Upper lobe of left lung (tissue), 6 donors: ENCODE data around the gene RNF208. TPM values are rescaled to one million over a fixed set of nuclear protein-coding genes. Genes with fewer than 3 reads are reported as not detected.
A peak's percentile ranks its signal among the peaks of the same experiment; 100 is the strongest.

ENCODE experiments used
- ATAC-seq, 2 donors: fragments of 200-7000 bp; cut with Tn5 transposase; one replicate each; pipeline ENCODE4 v1.9.1; 2022; ENCODE audit warnings: mild to moderate bottlenecking in 2 of 2, moderate library complexity in 2 of 2; ENCODE audit not compliant: low FRiP score in 2 of 2
- DNase-seq, 2 donors: peaks; one replicate each; pipeline ENCODE4 v3.0.0-alpha.2; 2019 to 2020
- H3K27ac ChIP-seq, 4 donors: fragments of 200-600 bp; sonication (generic); one replicate each; pipeline ENCODE4 v1.5.1; 2016 to 2019
- H3K27me3 ChIP-seq, 4 donors: fragments of 200-600 bp; sonication (generic); one replicate each; pipeline ENCODE4 v1.5.1; 2017 to 2019
- H3K36me3 ChIP-seq, 4 donors: fragments of 200-600 bp; sonication (generic); one replicate each; pipeline ENCODE4 v1.5.1; 2016 to 2019
- H3K4me1 ChIP-seq, 4 donors: fragments of 200-600 bp; sonication (generic); one replicate each; pipeline ENCODE4 v1.5.1; 2018 to 2019
- H3K4me3 ChIP-seq, 4 donors: fragments of 200-600 bp; sonication (generic); one replicate each; pipeline ENCODE4 v1.5.1; 2017 to 2019; ENCODE audit warnings: mild to moderate bottlenecking in 2 of 4, moderate library complexity in 1 of 4
- H3K9me3 ChIP-seq, 4 donors: fragments of 200-600 bp; sonication (generic); one replicate each; pipeline ENCODE4 v1.5.1; 2018 to 2019
- EP300 ChIP-seq, 4 donors: sonication (generic); formaldehyde crosslinking; IDR thresholded peaks; one replicate each; pipeline ENCODE4 v1.5.1; 2017; ENCODE audit warnings: antibody characterized with exemption in 4 of 4, control low read depth in 2 of 4
- POLR2A ChIP-seq, 4 donors: fragments of 450-650 bp; IDR thresholded peaks; one replicate each; pipeline ENCODE4 v1.5.1; 2016 to 2017; ENCODE audit warnings: antibody characterized with exemption in 4 of 4, mild to moderate bottlenecking in 2 of 4
- POLR2AphosphoS5 ChIP-seq, 2 donors: sonication (generic); formaldehyde crosslinking; IDR thresholded peaks; one replicate each; pipeline ENCODE4 v1.5.1; 2017; ENCODE audit warnings: antibody characterized with exemption in 2 of 2
- WGBS, 2 donors: methylation state at CpG; one replicate each; pipeline ENCODE4 v1.1.5; 2017 to 2018; 5-methylcytosine and 5-hydroxymethylcytosine counted together
- total RNA-seq, 6 donors: library from RNA; depleted of rRNA in 4 of 6; stranded (reverse); fragments of >200 nt in 4 of 6; gene quantifications; one replicate each; pipeline versions ENCODE4 v1.1.0 to v1.2.1, GENCODE V29; 2016 to 2021
- TF ChIP-seq, protein P1 (sequence below), 6 experiments: fragments of 450-650 bp in 4 of 6; fragments of 200-600 bp in 2 of 6; sonication (generic) in 2 of 6; IDR thresholded peaks; one replicate each; pipeline ENCODE4 v1.5.1; 2016 to 2019; ENCODE audit warnings: antibody characterized with exemption in 6 of 6
- donor health status: DM: no; HTN: no; CAD: no; lungs with moderate emphysema.
- donor health status: DM: no; HTN: yes; CAD: no; lungs with severe emphysema.

RNF208 gene
- total RNA-seq, 6 donors from 2014 or later, result 2.3 to 12.6 (median 4.5) TPM

DNA sequence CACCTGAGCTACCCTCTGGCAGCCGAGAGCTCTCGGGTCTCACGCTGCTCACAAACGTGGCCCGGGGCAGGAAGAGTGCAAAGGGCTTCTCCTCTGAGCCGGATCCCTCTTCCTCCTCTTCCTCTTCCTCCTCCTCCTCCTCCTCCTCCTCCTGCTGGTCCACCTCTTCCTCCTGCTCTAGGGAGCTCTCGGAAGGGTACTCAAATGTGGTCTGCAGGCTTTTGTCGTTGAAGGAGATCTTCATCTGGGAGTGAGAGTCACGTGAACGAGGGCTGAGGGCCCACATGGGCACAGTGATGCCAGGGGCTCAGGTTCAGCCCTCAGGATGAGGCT, 29.6 kb downstream of the RNF208 start:
- ATAC-seq (no peak), DNase-seq (no peak)
- Histone ChIP-seq H3K4me3 (no peak overlapping the region), H3K27me3 (no peaks in the 10 kb centered on the region), H3K36me3 (peaks cover 7 to 31% (median 17%) of the 10 kb centered on the region in 4 donors), H3K27ac (no peak overlapping the region), H3K4me1 (peaks cover 19 to 59% (median 47%) of the 10 kb centered on the region in 4 donors), H3K9me3 (no peaks in the 10 kb centered on the region)
- TF ChIP-seq POLR2A (IDR thresholded peaks at IDR 0.05) (no peak), EP300 (IDR thresholded peaks at IDR 0.05) (no peak), POLR2AphosphoS5 (IDR thresholded peaks at IDR 0.05) (no peak)
- TF ChIP-seq, protein P1, sequence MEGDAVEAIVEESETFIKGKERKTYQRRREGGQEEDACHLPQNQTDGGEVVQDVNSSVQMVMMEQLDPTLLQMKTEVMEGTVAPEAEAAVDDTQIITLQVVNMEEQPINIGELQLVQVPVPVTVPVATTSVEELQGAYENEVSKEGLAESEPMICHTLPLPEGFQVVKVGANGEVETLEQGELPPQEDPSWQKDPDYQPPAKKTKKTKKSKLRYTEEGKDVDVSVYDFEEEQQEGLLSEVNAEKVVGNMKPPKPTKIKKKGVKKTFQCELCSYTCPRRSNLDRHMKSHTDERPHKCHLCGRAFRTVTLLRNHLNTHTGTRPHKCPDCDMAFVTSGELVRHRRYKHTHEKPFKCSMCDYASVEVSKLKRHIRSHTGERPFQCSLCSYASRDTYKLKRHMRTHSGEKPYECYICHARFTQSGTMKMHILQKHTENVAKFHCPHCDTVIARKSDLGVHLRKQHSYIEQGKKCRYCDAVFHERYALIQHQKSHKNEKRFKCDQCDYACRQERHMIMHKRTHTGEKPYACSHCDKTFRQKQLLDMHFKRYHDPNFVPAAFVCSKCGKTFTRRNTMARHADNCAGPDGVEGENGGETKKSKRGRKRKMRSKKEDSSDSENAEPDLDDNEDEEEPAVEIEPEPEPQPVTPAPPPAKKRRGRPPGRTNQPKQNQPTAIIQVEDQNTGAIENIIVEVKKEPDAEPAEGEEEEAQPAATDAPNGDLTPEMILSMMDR (IDR thresholded peaks at IDR 0.05), result no peak
- WGBS, 2 donors, result 84 to 87% methylated on average over 10 of the region's 10 CpGs

DNA sequence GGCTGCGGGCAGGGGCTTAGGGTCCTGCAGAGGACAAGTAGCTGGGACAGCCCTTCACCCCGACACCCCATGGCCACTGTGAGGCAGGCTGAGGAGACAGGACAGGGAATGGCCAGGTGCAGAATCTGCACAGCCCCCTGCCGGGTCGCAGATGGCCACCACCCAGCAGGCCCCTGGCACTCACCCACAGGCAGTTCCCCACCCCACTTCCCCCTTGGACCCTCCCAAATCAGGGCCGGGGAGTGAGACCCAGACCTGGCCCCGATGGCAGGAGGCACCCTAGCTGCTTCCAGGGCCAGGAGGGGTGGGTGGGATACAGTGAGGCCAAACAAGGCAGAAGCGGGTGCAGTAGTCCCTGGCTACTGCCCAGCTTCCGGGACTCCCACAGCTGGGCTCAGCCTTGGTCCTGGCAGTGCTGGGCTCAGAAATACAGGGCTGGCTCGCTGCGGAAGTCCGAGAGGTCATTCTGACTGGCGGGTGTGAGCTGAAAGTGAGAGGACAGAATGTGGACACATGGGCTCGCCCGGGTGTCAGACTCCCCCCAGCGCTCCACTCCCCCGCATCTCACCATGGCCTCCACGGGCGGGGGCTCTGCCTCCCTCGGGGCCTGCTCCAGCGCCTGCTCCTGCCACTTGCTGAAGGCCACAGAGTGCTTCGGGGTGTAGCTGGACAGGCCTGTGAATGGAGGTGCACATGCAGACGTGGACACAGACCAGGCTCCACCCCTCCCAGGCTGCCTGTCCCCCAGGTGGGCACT, 30.2 kb downstream of the RNF208 start:
- Histone ChIP-seq H3K9me3 (no peaks in the 10 kb centered on the region), H3K27ac (peak overlapping the region in 1 of 4 donors; percentile 35), H3K4me1 (peaks cover 24 to 59% (median 49%) of the 10 kb centered on the region in 4 donors), H3K27me3 (no peaks in the 10 kb centered on the region), H3K36me3 (peaks cover 7 to 36% (median 17%) of the 10 kb centered on the region in 4 donors), H3K4me3 (no peak overlapping the region)
- TF ChIP-seq POLR2AphosphoS5 (IDR thresholded peaks at IDR 0.05), result no peak
- TF ChIP-seq POLR2A (IDR thresholded peaks at IDR 0.05), result no peak
- no peak for TF ChIP-seq EP300 (IDR thresholded peaks at IDR 0.05)
- TF ChIP-seq, protein P1 (IDR thresholded peaks at IDR 0.05), result no peak
- DNase-seq (peak in 1 of 2 donors; percentile 71), ATAC-seq (no peak)
- whole genome bisulfite sequencing, 2 donors, result 88 to 89% methylated on average over 9 to 13 of the region's 22 CpGs

DNA sequence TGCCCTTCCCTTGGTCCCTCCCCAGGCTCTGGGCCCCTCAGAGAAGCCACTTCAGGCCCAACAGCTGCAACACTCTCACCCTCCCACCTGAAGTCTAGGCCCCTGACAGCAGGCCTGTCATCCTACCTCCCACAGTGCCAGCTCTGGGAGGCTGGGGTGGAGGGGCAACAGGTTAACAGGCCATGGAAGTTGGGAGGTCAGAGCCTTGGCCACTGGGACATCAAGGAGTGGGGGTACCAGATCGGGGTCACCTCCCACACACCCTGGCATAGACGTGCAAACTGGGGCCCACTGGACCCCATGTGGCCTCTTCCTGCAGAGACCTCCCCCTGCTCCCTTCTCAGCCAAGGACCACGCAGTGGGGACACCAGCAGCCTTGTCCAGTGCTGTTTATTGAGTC, 30.8 kb downstream of the RNF208 start:
- Histone ChIP-seq H3K27ac (peak overlapping the region in 2 of 4 donors; percentile 15 to 35), H3K36me3 (peaks cover 7 to 41% (median 20%) of the 10 kb centered on the region in 4 donors), H3K9me3 (no peaks in the 10 kb centered on the region), H3K4me1 (peaks cover 31 to 59% (median 51%) of the 10 kb centered on the region in 4 donors), H3K4me3 (no peak overlapping the region), H3K27me3 (no peaks in the 10 kb centered on the region)
- ATAC-seq (no peak), DNase-seq (no peak)
- 77% methylated on average over 3 of the region's 3 CpGs; no CpG with 5 or more reads in 1 of the 2 donors for WGBS, 2 donors
- TF ChIP-seq, protein P1 (IDR thresholded peaks at IDR 0.05), result no peak
- TF ChIP-seq POLR2A (IDR thresholded peaks at IDR 0.05) (no peak), POLR2AphosphoS5 (IDR thresholded peaks at IDR 0.05) (no peak), EP300 (IDR thresholded peaks at IDR 0.05) (no peak)

DNA sequence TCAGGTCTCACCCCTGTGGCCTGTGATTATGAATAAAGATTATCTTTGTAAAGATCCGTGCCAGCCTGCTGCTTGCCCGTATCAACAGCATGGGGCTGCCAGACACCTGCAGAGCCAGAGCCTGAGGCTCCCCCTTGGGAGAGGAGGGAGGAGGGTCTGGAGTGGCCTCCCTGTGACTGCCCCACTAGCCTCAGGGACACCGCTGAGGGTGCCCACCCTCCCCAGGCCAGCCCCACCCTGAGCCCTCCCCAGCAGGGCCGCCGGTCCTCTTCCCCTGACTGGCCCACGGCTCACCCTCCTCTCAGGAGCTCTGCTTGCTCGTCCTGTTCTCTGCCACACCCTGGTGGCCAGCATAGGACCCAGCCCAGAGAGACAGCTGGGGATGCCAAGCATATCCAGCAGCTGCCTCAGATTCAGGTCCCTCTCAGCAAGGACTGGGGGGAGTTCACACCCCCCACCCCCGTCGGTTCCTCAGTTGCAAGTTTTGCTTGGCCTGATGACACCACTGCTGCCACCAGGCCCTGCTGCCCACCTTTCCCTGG, 31.7 kb downstream of the RNF208 start:
- DNase-seq (peak in 1 of 2 donors; percentile 47), ATAC-seq (no peak)
- WGBS, 2 donors, result 76 to 97% methylated on average over 5 to 6 of the region's 9 CpGs
- peaks cover 35 to 59% (median 50%) of the 10 kb centered on the region in 4 donors for H3K4me1 ChIP-seq
- no peaks in the 10 kb centered on the region for H3K27me3 ChIP-seq
- TF ChIP-seq EP300 (IDR thresholded peaks at IDR 0.05), result no peak
- TF ChIP-seq, protein P1 (IDR thresholded peaks at IDR 0.05), result no peak
- TF ChIP-seq POLR2AphosphoS5 (IDR thresholded peaks at IDR 0.05), result no peak
- no peak for TF ChIP-seq POLR2A (IDR thresholded peaks at IDR 0.05)
- H3K27ac ChIP-seq, result peak overlapping the region; percentile 90 to 96 (median 94)
- H3K4me3 ChIP-seq, result no peak overlapping the region
- H3K9me3 ChIP-seq, result no peaks in the 10 kb centered on the region
- peaks cover 7 to 50% (median 28%) of the 10 kb centered on the region in 4 donors for H3K36me3 ChIP-seq
